GM23338 (cell line): Measurements from ENCODE around the gene BPIFB1. TPM values are rescaled to one million over a fixed set of nuclear protein-coding genes. Genes with fewer than 3 reads are reported as not detected.

Experiments
- ATAC-seq: fragments of 200-7000 bp; cut with Tn5 transposase; 3 replicates; pipeline ENCODE4 v1.9.1; 2020
- DNase-seq: peaks from one replicate; pipeline ENCODE4 v3.0.0-alpha.2; 2015; ENCODE audit warnings: low spot score
- H2AFZ ChIP-seq: fragments of 200-600 bp; sonication (generic); 2 replicates; pipeline ENCODE4 v1.8.0; 2016; ENCODE audit warnings: antibody characterized with exemption, mild to moderate bottlenecking, moderate library complexity
- H3F3A ChIP-seq: fragments of 200-600 bp; sonication (generic); replicated peaks from 2 replicates; pipeline ENCODE4 v1.8.0; 2017; ENCODE audit warnings: antibody characterized with exemption, mixed run types, low read depth
- H3K27ac ChIP-seq: fragments of 200-600 bp; sonication (generic); 2 replicates; pipeline ENCODE4 v1.6.1; 2016; ENCODE audit warnings: low read depth
- H3K27me3 ChIP-seq: fragments of 200-600 bp; sonication (generic); 2 replicates; pipeline ENCODE4 v1.8.0; 2016; ENCODE audit warnings: mild to moderate bottlenecking, mixed run types, moderate library complexity; ENCODE audit not compliant: insufficient read depth
- H3K36me3 ChIP-seq: fragments of 200-600 bp; sonication (generic); 2 replicates; pipeline ENCODE4 v1.8.0; 2016; ENCODE audit warnings: mild to moderate bottlenecking; ENCODE audit not compliant: insufficient read depth
- H3K4me1 ChIP-seq: fragments of 200-600 bp; sonication (generic); 2 replicates; pipeline ENCODE4 v1.8.0; 2016; ENCODE audit warnings: mild to moderate bottlenecking, moderate library complexity; ENCODE audit not compliant: insufficient read depth
- H3K4me2 ChIP-seq: fragments of 200-600 bp; sonication (generic); 2 replicates; pipeline ENCODE4 v1.7.1; 2017; ENCODE audit warnings: mixed run types
- H3K4me3 ChIP-seq: fragments of 200-600 bp; sonication (generic); 2 replicates; pipeline ENCODE4 v1.6.1; 2016; ENCODE audit warnings: mixed run types
- H3K79me2 ChIP-seq: fragments of 200-600 bp; sonication (generic); replicated peaks from 2 replicates; pipeline ENCODE4 v1.8.0; 2017; ENCODE audit warnings: mild to moderate bottlenecking; ENCODE audit not compliant: insufficient read depth
- H3K9me2 ChIP-seq: fragments of 200-600 bp; sonication (generic); 2 replicates; pipeline ENCODE4 v1.8.0; 2017; ENCODE audit not compliant: insufficient read depth
- H4K20me1 ChIP-seq: fragments of 200-600 bp; sonication (generic); replicated peaks from 2 replicates; pipeline ENCODE4 v1.8.0; 2017; ENCODE audit warnings: mild to moderate bottlenecking; ENCODE audit not compliant: insufficient read depth
- H3K27ac Mint-ChIP-seq: 2 replicates; pipeline ENCODE4 v1.8.0; 2020; ENCODE audit warnings: inconsistent platforms, mild to moderate bottlenecking, moderate library complexity, mixed read lengths
- H3K27me3 Mint-ChIP-seq: 3 replicates; pipeline ENCODE4 v1.8.0; 2022; ENCODE audit warnings: low read depth, mild to moderate bottlenecking, moderate library complexity, mixed read lengths, inconsistent platforms; ENCODE audit not compliant: insufficient read depth, poor library complexity
- H3K36me3 Mint-ChIP-seq: 3 replicates; pipeline ENCODE4 v1.8.0; 2021; ENCODE audit warnings: low read depth, mild to moderate bottlenecking, inconsistent platforms, moderate library complexity, mixed read lengths
- H3K4me1 Mint-ChIP-seq: 3 replicates; pipeline ENCODE4 v1.8.0; 2020; ENCODE audit warnings: mild to moderate bottlenecking, inconsistent platforms, mixed read lengths
- H3K4me3 Mint-ChIP-seq: 3 replicates; pipeline ENCODE4 v1.8.0; 2021; ENCODE audit warnings: moderate library complexity, mild to moderate bottlenecking, inconsistent platforms, mixed read lengths
- H3K9me3 Mint-ChIP-seq: 3 replicates; pipeline ENCODE4 v1.8.0; 2020; ENCODE audit warnings: moderate library complexity, mild to moderate bottlenecking, inconsistent platforms, mixed read lengths
- CREB1 ChIP-seq: fragments of 250-450 bp; sonication (Bioruptor Pico); IDR thresholded peaks from 2 replicates; pipeline ENCODE4 v1.5.0; 2020; ENCODE audit warnings: low read depth, mild to moderate bottlenecking, moderate library complexity
- EZH2 ChIP-seq: fragments of 200-600 bp; sonication (generic); IDR thresholded peaks from one replicate; pipeline ENCODE4 v1.8.0; 2017; ENCODE audit warnings: antibody characterized with exemption, mild to moderate bottlenecking, low read depth; ENCODE audit not compliant: unreplicated experiment
- EZH2phosphoT487 ChIP-seq: fragments of 200-600 bp; sonication (generic); IDR thresholded peaks from one replicate; pipeline ENCODE4 v1.8.1; 2018; ENCODE audit warnings: antibody characterized with exemption; ENCODE audit not compliant: unreplicated experiment
- POLR2AphosphoS5 ChIP-seq: IDR thresholded peaks from 2 replicates; pipeline ENCODE4 v1.6.1; 2016; ENCODE audit warnings: antibody characterized with exemption, low read depth
- STAT1 ChIP-seq: IDR thresholded peaks from one replicate; pipeline ENCODE4 v1.6.1; 2016; ENCODE audit warnings: antibody characterized with exemption; ENCODE audit not compliant: unreplicated experiment
- ZNF331 ChIP-seq: fragments of 250-450 bp; sonication (Bioruptor Pico); IDR thresholded peaks from 2 replicates; pipeline ENCODE4 v1.5.0; 2020; ENCODE audit warnings: low read depth, mild to moderate bottlenecking, moderate library complexity
- polyA plus RNA-seq: library from polyadenylated mRNA; unstranded; fragments of >200 nt; fragmentation: Nextera tagmentation; extraction: Ambion mirVana; gene quantifications from 2 replicates; pipeline ENCODE4 v1.2.1, GENCODE V29; 2016
- total RNA-seq: library from RNA; depleted of rRNA; stranded (reverse); fragments of >200 nt; shearing (Covaris generic); gene quantifications from 2 replicates; pipeline ENCODE4 v1.2.3, GENCODE V29; 2014
- TF ChIP-seq, protein P1 (sequence below): IDR thresholded peaks from one replicate; pipeline ENCODE4 v1.6.1; 2018; ENCODE audit warnings: antibody characterized with exemption; ENCODE audit not compliant: unreplicated experiment
- TF ChIP-seq, protein P2 (sequence below): fragments of 250-450 bp; sonication (Bioruptor Pico); IDR thresholded peaks from 2 replicates; pipeline ENCODE4 v1.5.0; 2020; ENCODE audit warnings: mild to moderate bottlenecking, moderate library complexity

BPIFB1 gene
- total and polyA plus RNA-seq, 2 experiments from 2014 or later, result not detected

DNA sequence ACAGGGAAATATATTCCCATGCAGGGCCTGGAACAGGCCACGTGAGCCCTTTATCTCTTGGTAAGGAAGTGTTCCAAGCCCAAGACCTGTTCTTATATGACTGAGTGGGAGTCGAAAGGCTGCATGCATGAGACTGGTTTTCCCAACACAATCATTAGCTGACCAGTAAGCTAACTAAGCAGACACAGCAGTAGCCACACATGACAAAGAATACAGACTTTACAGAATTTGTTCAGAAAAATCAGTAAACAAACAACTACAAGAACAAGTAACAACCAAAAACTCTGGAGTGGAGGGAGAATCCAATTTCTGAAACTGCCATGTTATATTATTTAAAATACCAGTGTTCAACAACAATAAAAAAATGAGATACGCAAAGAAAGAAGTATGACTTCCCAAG lies 30.6 kb upstream of the BPIFB1 start:
- ATAC-seq (no peak), DNase-seq (no peak)
- H3K36me3 ChIP-seq, result no peaks in the 10 kb centered on the region
- Mint-ChIP-seq H3K9me3 (no peaks in the 10 kb centered on the region), H3K4me3 (no peak overlapping the region), H3K27me3 (peaks cover 3% of the 10 kb centered on the region), H3K36me3 (no peaks in the 10 kb centered on the region), H3K27ac (no peak overlapping the region), H3K4me1 (no peaks in the 10 kb centered on the region)
- H3K9me2 ChIP-seq, result no peaks in the 10 kb centered on the region
- H3K4me2 ChIP-seq, result no peak overlapping the region
- H4K20me1 ChIP-seq, result no peaks in the 10 kb centered on the region
- no peaks in the 10 kb centered on the region for H3K79me2 ChIP-seq
- H3K4me1 ChIP-seq, result no peaks in the 10 kb centered on the region
- no peak overlapping the region for H3K4me3 ChIP-seq
- no peak overlapping the region for H2AFZ ChIP-seq
- no peaks in the 10 kb centered on the region for H3F3A ChIP-seq
- H3K27me3 ChIP-seq, result no peaks in the 10 kb centered on the region
- TF ChIP-seq CREB1 (CRISPR knock-in tag), result no peak
- TF ChIP-seq ZNF331, result no peak
- TF ChIP-seq STAT1, result no peak
- no peak for TF ChIP-seq POLR2AphosphoS5
- no peak overlapping the region for H3K27ac ChIP-seq

DNA sequence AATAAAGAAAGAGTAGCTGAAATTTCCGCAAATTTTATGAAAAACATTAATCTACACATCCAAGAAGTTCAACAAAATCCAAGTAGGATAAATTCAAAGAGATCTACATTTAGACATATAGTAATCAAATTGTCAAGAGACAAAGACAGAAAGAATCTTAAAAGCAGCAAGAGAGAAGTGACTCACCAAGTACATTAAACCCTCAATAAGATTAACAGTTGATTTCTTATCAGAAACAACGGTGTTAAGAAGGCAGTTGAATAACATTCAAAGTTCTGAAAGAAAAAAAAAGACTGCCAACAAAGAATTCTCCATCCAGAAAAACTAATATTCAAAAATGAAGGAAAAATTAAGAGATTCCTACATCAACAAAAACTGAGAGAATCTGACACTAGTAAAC lies 28.0 kb upstream of the BPIFB1 start:
- Histone ChIP-seq H3K4me2 (no peak overlapping the region), H3K9me2 (no peaks in the 10 kb centered on the region), H3K27me3 (no peaks in the 10 kb centered on the region), H2AFZ (no peak overlapping the region), H3F3A (no peaks in the 10 kb centered on the region), H4K20me1 (no peaks in the 10 kb centered on the region), H3K79me2 (no peaks in the 10 kb centered on the region), H3K4me1 (no peaks in the 10 kb centered on the region), H3K4me3 (no peak overlapping the region), H3K27ac (no peak overlapping the region), H3K36me3 (no peaks in the 10 kb centered on the region)
- no peak overlapping the region for H3K4me3 Mint-ChIP-seq
- peaks cover 3% of the 10 kb centered on the region for H3K27me3 Mint-ChIP-seq
- no peak overlapping the region for H3K27ac Mint-ChIP-seq
- TF ChIP-seq EZH2, result no peak
- TF ChIP-seq, protein P1, sequence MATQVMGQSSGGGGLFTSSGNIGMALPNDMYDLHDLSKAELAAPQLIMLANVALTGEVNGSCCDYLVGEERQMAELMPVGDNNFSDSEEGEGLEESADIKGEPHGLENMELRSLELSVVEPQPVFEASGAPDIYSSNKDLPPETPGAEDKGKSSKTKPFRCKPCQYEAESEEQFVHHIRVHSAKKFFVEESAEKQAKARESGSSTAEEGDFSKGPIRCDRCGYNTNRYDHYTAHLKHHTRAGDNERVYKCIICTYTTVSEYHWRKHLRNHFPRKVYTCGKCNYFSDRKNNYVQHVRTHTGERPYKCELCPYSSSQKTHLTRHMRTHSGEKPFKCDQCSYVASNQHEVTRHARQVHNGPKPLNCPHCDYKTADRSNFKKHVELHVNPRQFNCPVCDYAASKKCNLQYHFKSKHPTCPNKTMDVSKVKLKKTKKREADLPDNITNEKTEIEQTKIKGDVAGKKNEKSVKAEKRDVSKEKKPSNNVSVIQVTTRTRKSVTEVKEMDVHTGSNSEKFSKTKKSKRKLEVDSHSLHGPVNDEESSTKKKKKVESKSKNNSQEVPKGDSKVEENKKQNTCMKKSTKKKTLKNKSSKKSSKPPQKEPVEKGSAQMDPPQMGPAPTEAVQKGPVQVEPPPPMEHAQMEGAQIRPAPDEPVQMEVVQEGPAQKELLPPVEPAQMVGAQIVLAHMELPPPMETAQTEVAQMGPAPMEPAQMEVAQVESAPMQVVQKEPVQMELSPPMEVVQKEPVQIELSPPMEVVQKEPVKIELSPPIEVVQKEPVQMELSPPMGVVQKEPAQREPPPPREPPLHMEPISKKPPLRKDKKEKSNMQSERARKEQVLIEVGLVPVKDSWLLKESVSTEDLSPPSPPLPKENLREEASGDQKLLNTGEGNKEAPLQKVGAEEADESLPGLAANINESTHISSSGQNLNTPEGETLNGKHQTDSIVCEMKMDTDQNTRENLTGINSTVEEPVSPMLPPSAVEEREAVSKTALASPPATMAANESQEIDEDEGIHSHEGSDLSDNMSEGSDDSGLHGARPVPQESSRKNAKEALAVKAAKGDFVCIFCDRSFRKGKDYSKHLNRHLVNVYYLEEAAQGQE, result no peak
- no peak for ATAC-seq
- H3K36me3 Mint-ChIP-seq, result no peaks in the 10 kb centered on the region
- DNase-seq, result no peak
- no peaks in the 10 kb centered on the region for H3K9me3 Mint-ChIP-seq
- no peaks in the 10 kb centered on the region for H3K4me1 Mint-ChIP-seq

DNA sequence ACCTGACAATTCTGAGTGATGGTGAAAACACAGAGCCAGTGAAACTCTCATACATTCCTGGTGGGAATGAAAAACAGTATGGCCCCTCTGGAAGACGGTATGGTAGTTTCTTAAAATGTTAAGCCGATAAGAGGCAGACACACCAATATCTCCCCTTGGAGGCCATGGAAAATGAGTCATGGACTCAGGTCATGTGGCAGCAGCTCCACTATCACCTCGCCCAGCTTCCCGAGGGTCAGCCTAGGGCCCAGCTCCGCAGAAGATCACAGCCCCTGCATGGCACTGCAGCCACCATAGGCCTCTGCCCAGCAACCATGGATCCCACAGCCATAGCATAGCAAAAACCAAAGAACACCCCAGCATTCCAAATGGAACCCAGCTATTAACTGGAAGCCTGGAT lies 25.8 kb upstream of the BPIFB1 start:
- H3K27me3 Mint-ChIP-seq, result peaks cover 5% of the 10 kb centered on the region
- H3K27ac Mint-ChIP-seq, result no peak overlapping the region
- TF ChIP-seq EZH2phosphoT487 (no peak), POLR2AphosphoS5 (no peak), EZH2 (no peak)
- TF ChIP-seq, protein P2, sequence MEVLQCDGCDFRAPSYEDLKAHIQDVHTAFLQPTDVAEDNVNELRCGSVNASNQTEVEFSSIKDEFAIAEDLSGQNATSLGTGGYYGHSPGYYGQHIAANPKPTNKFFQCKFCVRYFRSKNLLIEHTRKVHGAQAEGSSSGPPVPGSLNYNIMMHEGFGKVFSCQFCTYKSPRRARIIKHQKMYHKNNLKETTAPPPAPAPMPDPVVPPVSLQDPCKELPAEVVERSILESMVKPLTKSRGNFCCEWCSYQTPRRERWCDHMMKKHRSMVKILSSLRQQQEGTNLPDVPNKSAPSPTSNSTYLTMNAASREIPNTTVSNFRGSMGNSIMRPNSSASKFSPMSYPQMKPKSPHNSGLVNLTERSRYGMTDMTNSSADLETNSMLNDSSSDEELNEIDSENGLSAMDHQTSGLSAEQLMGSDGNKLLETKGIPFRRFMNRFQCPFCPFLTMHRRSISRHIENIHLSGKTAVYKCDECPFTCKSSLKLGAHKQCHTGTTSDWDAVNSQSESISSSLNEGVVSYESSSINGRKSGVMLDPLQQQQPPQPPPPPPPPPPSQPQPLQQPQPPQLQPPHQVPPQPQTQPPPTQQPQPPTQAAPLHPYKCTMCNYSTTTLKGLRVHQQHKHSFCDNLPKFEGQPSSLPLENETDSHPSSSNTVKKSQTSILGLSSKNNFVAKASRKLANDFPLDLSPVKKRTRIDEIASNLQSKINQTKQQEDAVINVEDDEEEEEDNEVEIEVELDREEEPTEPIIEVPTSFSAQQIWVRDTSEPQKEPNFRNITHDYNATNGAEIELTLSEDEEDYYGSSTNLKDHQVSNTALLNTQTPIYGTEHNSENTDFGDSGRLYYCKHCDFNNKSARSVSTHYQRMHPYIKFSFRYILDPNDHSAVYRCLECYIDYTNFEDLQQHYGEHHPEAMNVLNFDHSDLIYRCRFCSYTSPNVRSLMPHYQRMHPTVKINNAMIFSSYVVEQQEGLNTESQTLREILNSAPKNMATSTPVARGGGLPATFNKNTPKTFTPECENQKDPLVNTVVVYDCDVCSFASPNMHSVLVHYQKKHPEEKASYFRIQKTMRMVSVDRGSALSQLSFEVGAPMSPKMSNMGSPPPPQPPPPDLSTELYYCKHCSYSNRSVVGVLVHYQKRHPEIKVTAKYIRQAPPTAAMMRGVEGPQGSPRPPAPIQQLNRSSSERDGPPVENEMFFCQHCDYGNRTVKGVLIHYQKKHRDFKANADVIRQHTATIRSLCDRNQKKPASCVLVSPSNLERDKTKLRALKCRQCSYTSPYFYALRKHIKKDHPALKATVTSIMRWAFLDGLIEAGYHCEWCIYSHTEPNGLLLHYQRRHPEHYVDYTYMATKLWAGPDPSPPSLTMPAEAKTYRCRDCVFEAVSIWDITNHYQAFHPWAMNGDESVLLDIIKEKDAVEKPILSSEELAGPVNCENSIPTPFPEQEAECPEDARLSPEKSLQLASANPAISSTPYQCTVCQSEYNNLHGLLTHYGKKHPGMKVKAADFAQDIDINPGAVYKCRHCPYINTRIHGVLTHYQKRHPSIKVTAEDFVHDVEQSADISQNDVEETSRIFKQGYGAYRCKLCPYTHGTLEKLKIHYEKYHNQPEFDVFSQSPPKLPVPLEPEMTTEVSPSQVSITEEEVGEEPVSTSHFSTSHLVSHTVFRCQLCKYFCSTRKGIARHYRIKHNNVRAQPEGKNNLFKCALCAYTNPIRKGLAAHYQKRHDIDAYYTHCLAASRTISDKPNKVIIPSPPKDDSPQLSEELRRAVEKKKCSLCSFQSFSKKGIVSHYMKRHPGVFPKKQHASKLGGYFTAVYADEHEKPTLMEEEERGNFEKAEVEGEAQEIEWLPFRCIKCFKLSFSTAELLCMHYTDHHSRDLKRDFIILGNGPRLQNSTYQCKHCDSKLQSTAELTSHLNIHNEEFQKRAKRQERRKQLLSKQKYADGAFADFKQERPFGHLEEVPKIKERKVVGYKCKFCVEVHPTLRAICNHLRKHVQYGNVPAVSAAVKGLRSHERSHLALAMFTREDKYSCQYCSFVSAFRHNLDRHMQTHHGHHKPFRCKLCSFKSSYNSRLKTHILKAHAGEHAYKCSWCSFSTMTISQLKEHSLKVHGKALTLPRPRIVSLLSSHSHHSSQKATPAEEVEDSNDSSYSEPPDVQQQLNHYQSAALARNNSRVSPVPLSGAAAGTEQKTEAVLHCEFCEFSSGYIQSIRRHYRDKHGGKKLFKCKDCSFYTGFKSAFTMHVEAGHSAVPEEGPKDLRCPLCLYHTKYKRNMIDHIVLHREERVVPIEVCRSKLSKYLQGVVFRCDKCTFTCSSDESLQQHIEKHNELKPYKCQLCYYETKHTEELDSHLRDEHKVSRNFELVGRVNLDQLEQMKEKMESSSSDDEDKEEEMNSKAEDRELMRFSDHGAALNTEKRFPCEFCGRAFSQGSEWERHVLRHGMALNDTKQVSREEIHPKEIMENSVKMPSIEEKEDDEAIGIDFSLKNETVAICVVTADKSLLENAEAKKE (CRISPR knock-in tag), result no peak

More for the DNA sequence above, 25.8 kb upstream of the BPIFB1 start:
- H3K27ac ChIP-seq, result no peak overlapping the region
- H3K4me2 ChIP-seq, result no peak overlapping the region
- H3F3A ChIP-seq, result no peaks in the 10 kb centered on the region
- H3K36me3 Mint-ChIP-seq, result no peaks in the 10 kb centered on the region
- no peak overlapping the region for H3K4me3 ChIP-seq
- H3K36me3 ChIP-seq, result no peaks in the 10 kb centered on the region
- H3K9me3 Mint-ChIP-seq, result peaks cover 3% of the 10 kb centered on the region; the same call in 1 of the 3 replicates
- ATAC-seq (no peak), DNase-seq (no peak)
- no peak overlapping the region for H3K4me3 Mint-ChIP-seq
- H3K4me1 ChIP-seq, result no peaks in the 10 kb centered on the region
- H3K79me2 ChIP-seq, result no peaks in the 10 kb centered on the region
- H4K20me1 ChIP-seq, result no peaks in the 10 kb centered on the region
- H3K4me1 Mint-ChIP-seq, result no peaks in the 10 kb centered on the region
- H3K9me2 ChIP-seq, result no peaks in the 10 kb centered on the region
- H3K27me3 ChIP-seq, result no peaks in the 10 kb centered on the region
- no peak overlapping the region for H2AFZ ChIP-seq
